Stimulated activated naive CD8-positive, alpha-beta T cell treated with anti-CD3 and anti-CD28 coated beads, Interleukin-15, amount 100 ng/mL, for 72 hours (primary cell): ENCODE data around the gene TOM1.
"Not testable (repeated sequence)": the region's sequence is repeated elsewhere in the genome, so short reads cannot be mapped to it uniquely, and the experiment has no call there.

Source experiments
- ATAC-seq: fragments of 150-1000 bp; cut with Tn5 transposase; 2 replicates; pipeline ENCODE4 v1.10.0; 2021; ENCODE audit warnings: mild to moderate bottlenecking, moderate library complexity
- DNase-seq, 2 donors: peaks; one replicate each; pipeline ENCODE4 v3.0.0; 2021 to 2022
- H3K27ac Mint-ChIP-seq, 2 donors: one replicate each; pipeline ENCODE4 v1.8.0; 2022; ENCODE audit warnings: mild to moderate bottlenecking in 2 of 2, mixed read lengths in 2 of 2, moderate library complexity in 2 of 2
- H3K27me3 Mint-ChIP-seq: one replicate; pipeline ENCODE4 v1.8.0; 2022; ENCODE audit warnings: mixed read lengths
- H3K4me1 Mint-ChIP-seq: one replicate; pipeline ENCODE4 v1.8.0; 2022; ENCODE audit warnings: mild to moderate bottlenecking, mixed read lengths
- H3K4me3 Mint-ChIP-seq, 2 donors: one replicate each; pipeline ENCODE4 v1.8.0; 2022; ENCODE audit warnings: mild to moderate bottlenecking in 2 of 2, mixed read lengths in 2 of 2, moderate library complexity in 1 of 2
- H3K9me3 Mint-ChIP-seq, 2 donors: one replicate each; pipeline ENCODE4 v1.8.0; 2022; ENCODE audit warnings: mixed read lengths in 2 of 2

Gene TOM1

GRCh38 chr22:35380537-35381423, 81.1 kb downstream of the TOM1 start, which contains the start of gene HMOX1:
TSS of gene HMOX1 (plus strand) at chr22:35381096. CDS start at chr22:35381174, 78 bp downstream.
- no peaks in the 10 kb centered on the region for H3K9me3 Mint-ChIP-seq
- peaks cover 42% of the 10 kb centered on the region for H3K4me1 Mint-ChIP-seq
- H3K4me3 Mint-ChIP-seq, result peak within 1 kb of the TSS; percentile 56 to 65
- DNase-seq (peak; percentile 56 to 60), ATAC-seq (peak; percentile 91)
- peak within 1 kb of the TSS; percentile 26 to 93 for H3K27ac Mint-ChIP-seq
- H3K27me3 Mint-ChIP-seq, result peaks cover 58% of the 10 kb centered on the region

GRCh38 chr22:35381424-35382009, 81.8 kb downstream of the TOM1 start:
- DNase-seq (no peak), ATAC-seq (no peak)
- H3K9me3 Mint-ChIP-seq, result no peaks in the 10 kb centered on the region
- peak overlapping the region in 1 of 2 donors; percentile 59 for H3K27ac Mint-ChIP-seq
- H3K4me1 Mint-ChIP-seq, result peaks cover 39% of the 10 kb centered on the region
- H3K4me3 Mint-ChIP-seq, result peak overlapping the region; percentile 56 to 64
- peaks cover 62% of the 10 kb centered on the region for H3K27me3 Mint-ChIP-seq

GRCh38 chr22:35383679-35384071, 84.0 kb downstream of the TOM1 start:
- Mint-ChIP-seq H3K27me3 (peaks cover 75% of the 10 kb centered on the region), H3K27ac (no peak overlapping the region), H3K9me3 (no peaks in the 10 kb centered on the region), H3K4me1 (peaks cover 20% of the 10 kb centered on the region), H3K4me3 (no peak overlapping the region)
- DNase-seq, result no peak
- ATAC-seq, result no peak

- no peak for DNase-seq
- H3K27me3 Mint-ChIP-seq, result peaks cover 83% of the 10 kb centered on the region
- no peak for ATAC-seq
- no peak overlapping the region for H3K27ac Mint-ChIP-seq
- no peaks in the 10 kb centered on the region for H3K9me3 Mint-ChIP-seq
- H3K4me3 Mint-ChIP-seq, result no peak overlapping the region
- peaks cover 20% of the 10 kb centered on the region for H3K4me1 Mint-ChIP-seq
Observed at GRCh38 chr22:35384527-35384926, 84.8 kb downstream of the TOM1 start.

GRCh38 chr22:35384975-35385588, 85.4 kb downstream of the TOM1 start:
- Mint-ChIP-seq H3K4me1 (peaks cover 18% of the 10 kb centered on the region), H3K27ac (no peak overlapping the region), H3K27me3 (peaks cover 84% of the 10 kb centered on the region), H3K9me3 (no peaks in the 10 kb centered on the region), H3K4me3 (no peak overlapping the region)
- ATAC-seq, result no peak
- no peak for DNase-seq

GRCh38 chr22:35386670-35387288, 87.1 kb downstream of the TOM1 start:
- H3K4me1 Mint-ChIP-seq, result peaks cover 1% of the 10 kb centered on the region
- H3K9me3 Mint-ChIP-seq, result no peaks in the 10 kb centered on the region
- DNase-seq (no peak), ATAC-seq (no peak)
- no peak overlapping the region for H3K27ac Mint-ChIP-seq
- H3K4me3 Mint-ChIP-seq, result no peak overlapping the region
- peaks cover 69% of the 10 kb centered on the region for H3K27me3 Mint-ChIP-seq

GRCh38 chr22:35390933-35391332, 91.2 kb downstream of the TOM1 start:
- no peak for ATAC-seq
- no peaks in the 10 kb centered on the region for H3K4me1 Mint-ChIP-seq

GRCh38 chr22:35392357-35392756, 92.7 kb downstream of the TOM1 start:
- peaks cover 21% of the 10 kb centered on the region for H3K27me3 Mint-ChIP-seq
- no peak overlapping the region for H3K27ac Mint-ChIP-seq
- no peaks in the 10 kb centered on the region for H3K4me1 Mint-ChIP-seq
- DNase-seq, result no peak
- ATAC-seq, result no peak
- H3K4me3 Mint-ChIP-seq, result no peak overlapping the region
- H3K9me3 Mint-ChIP-seq, result no peaks in the 10 kb centered on the region

More at GRCh38 chr22:35390933-35391332, 91.2 kb downstream of the TOM1 start:
- DNase-seq, result no peak
- Mint-ChIP-seq H3K27me3 (peaks cover 33% of the 10 kb centered on the region), H3K27ac (no peak overlapping the region), H3K9me3 (no peaks in the 10 kb centered on the region), H3K4me3 (no peak overlapping the region)

- H3K4me1 Mint-ChIP-seq, result no peaks in the 10 kb centered on the region
- peaks cover 17% of the 10 kb centered on the region for H3K27me3 Mint-ChIP-seq
- DNase-seq (no peak), ATAC-seq (no peak)
- H3K9me3 Mint-ChIP-seq, result no peaks in the 10 kb centered on the region
- H3K27ac Mint-ChIP-seq, result no peak overlapping the region
- no peak overlapping the region for H3K4me3 Mint-ChIP-seq
Observed at GRCh38 chr22:35393116-35394010, 93.7 kb downstream of the TOM1 start.

GRCh38 chr22:35394011-35394312, 94.3 kb downstream of the TOM1 start:
- no peak for ATAC-seq
- Mint-ChIP-seq H3K27me3 (peaks cover 13% of the 10 kb centered on the region), H3K4me3 (no peak overlapping the region), H3K4me1 (no peaks in the 10 kb centered on the region), H3K27ac (no peak overlapping the region), H3K9me3 (no peaks in the 10 kb centered on the region)
- no peak for DNase-seq

- Mint-ChIP-seq H3K9me3 (no peaks in the 10 kb centered on the region), H3K27me3 (peaks cover 3% of the 10 kb centered on the region), H3K27ac (no peak overlapping the region), H3K4me3 (no peak overlapping the region), H3K4me1 (peaks cover 3% of the 10 kb centered on the region)
- ATAC-seq (no peak), DNase-seq (no peak)
Observed at GRCh38 chr22:35394810-35395563, 95.3 kb downstream of the TOM1 start.

GRCh38 chr22:35396622-35397021, 96.9 kb downstream of the TOM1 start:
- not testable (repeated sequence) for H3K27ac Mint-ChIP-seq, H3K4me3 Mint-ChIP-seq, H3K27me3 Mint-ChIP-seq, ATAC-seq, H3K9me3 Mint-ChIP-seq, DNase-seq
- H3K4me1 Mint-ChIP-seq, result peaks cover 15% of the 10 kb centered on the region

- peaks cover 22% of the 10 kb centered on the region for H3K4me1 Mint-ChIP-seq
- no peak overlapping the region for H3K4me3 Mint-ChIP-seq
- no peaks in the 10 kb centered on the region for H3K9me3 Mint-ChIP-seq
- no peak for ATAC-seq
- H3K27ac Mint-ChIP-seq, result peak overlapping the region in 1 of 2 donors; percentile 55
- no peaks in the 10 kb centered on the region for H3K27me3 Mint-ChIP-seq
- DNase-seq, result no peak
Observed at GRCh38 chr22:35397095-35397904, 97.6 kb downstream of the TOM1 start.
